Measurements from ENCODE around the gene PIK3R6.
"Not testable (repeated sequence)": the region's sequence is repeated elsewhere in the genome, so short reads cannot be mapped to it uniquely, and the experiment has no call there.

The PIK3R6 gene

DNA sequence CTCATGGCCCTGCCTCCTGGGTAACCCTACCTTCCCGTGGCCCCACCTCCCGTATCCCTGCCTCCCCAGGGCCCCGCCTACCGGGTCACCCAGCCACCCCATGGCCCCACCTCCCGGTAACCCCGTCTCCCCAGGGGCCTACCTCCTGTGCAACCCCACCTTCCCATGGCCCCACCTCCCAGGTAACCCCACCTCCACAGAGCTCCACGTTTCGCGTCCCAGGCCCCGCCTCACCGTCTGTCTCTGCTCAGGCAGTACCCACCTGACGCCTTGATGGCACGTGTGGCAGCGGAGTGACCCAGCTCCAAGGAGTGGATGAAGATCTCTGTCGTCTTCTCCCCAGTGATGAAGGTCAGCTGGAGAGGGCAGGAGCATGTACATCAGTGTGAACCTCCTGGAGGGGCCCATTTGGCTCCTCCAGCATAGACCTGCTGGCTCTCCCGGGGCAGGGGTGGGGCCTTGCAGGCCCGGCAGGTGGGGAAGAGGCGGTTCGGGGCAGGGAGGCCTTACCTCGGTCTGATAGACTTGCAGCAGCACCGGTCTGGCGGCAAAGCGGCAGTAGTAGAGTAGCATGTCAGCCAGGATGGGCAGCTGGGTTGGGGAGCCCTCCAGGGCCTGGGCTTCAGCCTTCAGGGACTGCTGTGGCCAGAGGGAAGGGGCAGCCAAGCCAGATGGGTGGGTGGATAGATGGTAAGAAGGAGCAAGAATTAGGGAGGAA is 18.7 kb upstream of the PIK3R6 start:
- Mint-ChIP-seq H3K9me3 (no peaks in the 10 kb centered on the region), H3K27ac (peak overlapping the region; percentile 87), H3K36me3 (peaks cover 97% of the 10 kb centered on the region), H3K4me3 (no peak overlapping the region), H3K4me1 (peaks cover 21% of the 10 kb centered on the region)
- ATAC-seq (no peak), DNase-seq (ENCODE audit: low spot score in 2 of 2) (no peak)

DNA sequence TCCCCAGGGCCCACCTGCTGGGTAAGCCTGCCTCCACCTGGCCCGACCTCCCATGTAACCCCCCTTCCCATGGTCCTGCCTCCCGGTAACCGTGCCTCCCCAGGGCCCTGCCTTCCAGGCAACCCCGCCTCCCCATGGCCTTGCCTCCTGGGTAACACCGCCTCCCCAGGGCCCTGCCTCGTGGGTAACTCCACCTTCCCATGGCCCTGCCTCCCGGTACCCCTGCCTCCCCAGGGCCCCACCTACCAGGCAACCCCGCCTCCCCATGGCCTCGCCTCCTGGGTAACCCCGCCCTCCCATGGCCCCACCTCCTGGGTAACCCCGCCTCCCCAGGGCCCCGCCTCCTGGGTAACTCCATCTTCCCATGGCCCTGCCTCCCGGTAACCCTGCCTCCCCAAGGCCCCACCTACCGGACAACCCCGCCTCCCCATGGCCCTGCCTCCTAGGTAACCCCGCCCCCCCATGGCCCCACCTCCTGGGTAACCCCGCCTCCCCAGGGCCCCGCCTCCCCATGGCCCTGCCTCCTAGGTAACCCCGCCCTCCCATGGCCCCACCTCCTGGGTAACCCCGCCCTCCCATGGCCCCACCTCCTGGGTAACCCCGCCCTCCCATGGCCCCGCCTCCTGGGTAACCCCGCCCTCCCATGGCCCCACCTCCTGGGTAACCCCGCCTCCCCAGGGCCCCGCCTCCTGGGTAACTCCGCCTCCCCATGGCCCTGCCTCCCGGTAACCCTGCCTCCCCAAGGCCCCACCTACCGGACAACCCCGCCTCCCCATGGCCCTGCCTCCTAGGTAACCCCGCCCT is 17.9 kb upstream of the PIK3R6 start:
- not testable (repeated sequence) for H3K9me3 Mint-ChIP-seq, H3K4me3 Mint-ChIP-seq
- Mint-ChIP-seq H3K27ac (peak overlapping the region; percentile 91), H3K36me3 (peaks cover 97% of the 10 kb centered on the region), H3K4me1 (peaks cover 21% of the 10 kb centered on the region)
- ATAC-seq (peak; percentile 60), DNase-seq (ENCODE audit: low spot score in 2 of 2) (peak in 1 of 2 donors; percentile 24)

- DNase-seq (ENCODE audit: low spot score in 2 of 2) (no peak), ATAC-seq (no peak)
- Mint-ChIP-seq H3K36me3 (peaks cover 97% of the 10 kb centered on the region), H3K4me1 (peaks cover 21% of the 10 kb centered on the region), H3K27ac (peak overlapping the region; percentile 91), H3K4me3 (no peak overlapping the region), H3K9me3 (no peaks in the 10 kb centered on the region)
Observed at GRCh38 chr17:8884336-8884990, 17.0 kb upstream of the PIK3R6 start.

DNA sequence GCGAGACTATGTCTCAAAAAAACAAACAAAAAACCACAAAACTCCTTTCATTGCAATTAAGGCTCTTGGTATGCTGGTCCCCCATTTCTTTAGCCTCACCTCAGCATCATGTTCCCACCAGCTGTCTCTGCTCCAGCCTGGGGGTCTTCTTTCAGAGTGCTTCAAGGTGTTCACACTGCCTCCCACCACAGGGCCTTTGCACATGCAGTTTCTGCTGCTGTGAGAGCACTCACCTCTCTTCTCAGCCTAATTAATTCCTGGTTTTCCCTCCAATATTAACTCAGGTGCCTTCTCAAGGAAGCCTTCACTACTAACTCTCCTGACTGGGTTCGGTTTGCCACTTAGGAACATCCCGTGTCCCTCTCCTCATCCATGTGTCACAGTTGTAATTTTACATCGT is 15.9 kb upstream of the PIK3R6 start:
- Mint-ChIP-seq H3K4me3 (no peak overlapping the region), H3K36me3 (peaks cover 97% of the 10 kb centered on the region), H3K9me3 (no peaks in the 10 kb centered on the region), H3K4me1 (peaks cover 21% of the 10 kb centered on the region), H3K27ac (peak overlapping the region; percentile 91)
- DNase-seq (ENCODE audit: low spot score in 2 of 2) (no peak), ATAC-seq (no peak)

- no peak overlapping the region for H3K4me3 Mint-ChIP-seq
- H3K9me3 Mint-ChIP-seq: no peaks in the 10 kb centered on the region
- DNase-seq (ENCODE audit: low spot score in 2 of 2): no peak
- peaks cover 97% of the 10 kb centered on the region for H3K36me3 Mint-ChIP-seq
- ATAC-seq: no peak
- H3K27ac Mint-ChIP-seq: peak overlapping the region; percentile 91
- peaks cover 16% of the 10 kb centered on the region for H3K4me1 Mint-ChIP-seq
Observed at GRCh38 chr17:8881606-8882005, 14.1 kb upstream of the PIK3R6 start.

GRCh38 chr17:8880466-8880865 is 13.0 kb upstream of the PIK3R6 start:
- Mint-ChIP-seq H3K27ac (peak overlapping the region; percentile 91), H3K4me1 (peaks cover 9% of the 10 kb centered on the region), H3K4me3 (no peak overlapping the region), H3K36me3 (peaks cover 88% of the 10 kb centered on the region), H3K9me3 (no peaks in the 10 kb centered on the region)
- ATAC-seq (no peak), DNase-seq (ENCODE audit: low spot score in 2 of 2) (no peak)

- peaks cover 9% of the 10 kb centered on the region for H3K4me1 Mint-ChIP-seq
- DNase-seq (ENCODE audit: low spot score in 2 of 2) (no peak), ATAC-seq (no peak)
- H3K36me3 Mint-ChIP-seq: peaks cover 77% of the 10 kb centered on the region
- H3K9me3 Mint-ChIP-seq: no peaks in the 10 kb centered on the region
- no peak overlapping the region for H3K4me3 Mint-ChIP-seq
- peak overlapping the region; percentile 91 for H3K27ac Mint-ChIP-seq
Observed at GRCh38 chr17:8879410-8879809, 11.9 kb upstream of the PIK3R6 start.

DNA sequence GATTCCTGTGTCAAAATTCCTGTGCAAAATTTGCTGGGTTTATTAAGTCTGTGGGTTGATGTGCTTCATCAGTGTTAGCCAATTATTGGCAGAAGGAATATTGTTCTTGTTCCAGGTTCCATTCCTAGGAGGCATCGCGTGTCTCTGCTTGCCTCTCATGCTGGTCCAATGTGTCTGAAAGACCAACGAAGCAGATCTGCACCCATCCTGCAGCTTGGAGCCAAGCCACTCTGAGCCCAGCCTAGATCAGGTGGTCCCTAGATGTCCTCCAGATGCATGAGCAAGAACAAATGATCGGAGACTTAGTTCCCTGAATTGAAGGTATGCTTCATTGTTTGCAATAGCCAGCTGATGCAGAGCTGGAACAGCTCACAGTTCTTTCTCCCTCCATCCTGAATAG is 10.5 kb upstream of the PIK3R6 start:
- ATAC-seq: no peak
- H3K4me1 Mint-ChIP-seq: peaks cover 14% of the 10 kb centered on the region
- no peaks in the 10 kb centered on the region for H3K9me3 Mint-ChIP-seq
- no peak overlapping the region for H3K4me3 Mint-ChIP-seq
- H3K27ac Mint-ChIP-seq: peak overlapping the region; percentile 67
- peaks cover 75% of the 10 kb centered on the region for H3K36me3 Mint-ChIP-seq
- no peak for DNase-seq (ENCODE audit: low spot score in 2 of 2)

GRCh38 chr17:8875957-8876356 is 8.5 kb upstream of the PIK3R6 start:
- no peak overlapping the region for H3K4me3 Mint-ChIP-seq
- peaks cover 56% of the 10 kb centered on the region for H3K36me3 Mint-ChIP-seq
- H3K9me3 Mint-ChIP-seq: no peaks in the 10 kb centered on the region
- peak overlapping the region; percentile 29 for H3K27ac Mint-ChIP-seq
- ATAC-seq (no peak), DNase-seq (ENCODE audit: low spot score in 2 of 2) (no peak)
- peaks cover 13% of the 10 kb centered on the region for H3K4me1 Mint-ChIP-seq

- no peak overlapping the region for H3K4me3 Mint-ChIP-seq
- H3K4me1 Mint-ChIP-seq: peaks cover 18% of the 10 kb centered on the region
- H3K36me3 Mint-ChIP-seq: peaks cover 51% of the 10 kb centered on the region
- ATAC-seq: no peak
- no peak overlapping the region for H3K27ac Mint-ChIP-seq
- no peaks in the 10 kb centered on the region for H3K9me3 Mint-ChIP-seq
- no peak for DNase-seq (ENCODE audit: low spot score in 2 of 2)
Observed at GRCh38 chr17:8875436-8875835, 8.0 kb upstream of the PIK3R6 start.

GRCh38 chr17:8873801-8874715 is 6.6 kb upstream of the PIK3R6 start:
- no peaks in the 10 kb centered on the region for H3K9me3 Mint-ChIP-seq
- H3K4me3 Mint-ChIP-seq: no peak overlapping the region
- peaks cover 32% of the 10 kb centered on the region for H3K4me1 Mint-ChIP-seq
- H3K27ac Mint-ChIP-seq: peak overlapping the region; percentile 79
- no peak for DNase-seq (ENCODE audit: low spot score in 2 of 2)
- no peak for ATAC-seq
- H3K36me3 Mint-ChIP-seq: peaks cover 37% of the 10 kb centered on the region

GRCh38 chr17:8872705-8873435 is 5.4 kb upstream of the PIK3R6 start:
- Mint-ChIP-seq H3K36me3 (peaks cover 26% of the 10 kb centered on the region), H3K4me1 (peaks cover 44% of the 10 kb centered on the region), H3K27ac (no peak overlapping the region), H3K9me3 (no peaks in the 10 kb centered on the region), H3K4me3 (no peak overlapping the region)
- ATAC-seq: no peak
- DNase-seq (ENCODE audit: low spot score in 2 of 2): no peak

GRCh38 chr17:8872036-8872704 is 4.7 kb upstream of the PIK3R6 start:
- H3K9me3 Mint-ChIP-seq: no peaks in the 10 kb centered on the region
- peaks cover 23% of the 10 kb centered on the region for H3K36me3 Mint-ChIP-seq
- ATAC-seq: no peak
- H3K4me3 Mint-ChIP-seq: no peak overlapping the region
- peaks cover 51% of the 10 kb centered on the region for H3K4me1 Mint-ChIP-seq
- no peak overlapping the region for H3K27ac Mint-ChIP-seq
- DNase-seq (ENCODE audit: low spot score in 2 of 2): no peak

DNA sequence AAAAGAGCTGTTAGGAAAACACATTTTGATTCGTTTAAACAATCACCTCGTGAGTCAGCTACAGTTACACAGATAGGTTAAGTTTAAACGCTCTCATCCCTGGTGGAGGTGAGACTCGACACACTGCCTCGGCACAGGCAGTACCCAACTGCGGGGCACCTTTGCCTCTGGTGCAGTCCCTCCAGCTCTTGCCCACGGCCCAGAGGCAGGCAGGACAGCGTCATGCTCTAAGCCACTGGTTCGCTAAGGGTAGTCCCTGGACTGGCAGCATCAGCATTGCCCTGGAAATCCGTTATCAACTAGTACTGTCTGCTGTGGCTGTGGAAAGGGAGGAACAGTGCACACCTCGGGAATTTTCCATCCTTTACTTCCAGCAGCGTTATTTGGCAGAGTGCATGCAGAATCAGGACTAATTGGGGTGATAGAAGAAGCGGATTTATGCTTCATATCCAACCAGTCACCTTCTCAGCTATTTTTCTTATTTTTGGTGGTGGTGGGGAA is 3.7 kb upstream of the PIK3R6 start:
- ATAC-seq (no peak), DNase-seq (ENCODE audit: low spot score in 2 of 2) (no peak)
- Mint-ChIP-seq H3K4me1 (peaks cover 60% of the 10 kb centered on the region), H3K4me3 (no peak overlapping the region), H3K36me3 (peaks cover 27% of the 10 kb centered on the region), H3K27ac (no peak overlapping the region), H3K9me3 (no peaks in the 10 kb centered on the region)
